GM12878 (cell line): ENCODE data around the gene YEATS4. TPM values are rescaled to one million over a fixed set of nuclear protein-coding genes. Genes with fewer than 3 reads are reported as not detected.

ENCODE experiments used
- ATAC-seq: fragments of 200-7000 bp; cut with Tn5 transposase; 3 replicates; pipeline ENCODE4 v1.9.1; 2020; ENCODE audit warnings: mild to moderate bottlenecking, moderate library complexity
- BruUV-seq: library from RNA; stranded (reverse); fragments of 400-500 nt; replicated peaks from 2 replicates; lab custom pipeline; 2021; lab: Mats Ljungman, UMichigan
- CTCF ChIA-PET: fragments of 300-600 bp; sonication (Branson Sonifier 250); formaldehyde crosslinking; extraction: SDS; loops from one replicate; lab custom pipeline; 2021; ENCODE audit warnings: inconsistent platforms; lab: Yijun Ruan, JAX
- POLR2A ChIA-PET: fragments of 350-600 bp; formaldehyde crosslinking; extraction: SDS; loops from one replicate; lab custom pipeline; 2021; ENCODE audit warnings: inconsistent platforms; lab: Charles Lee
- RAD21 ChIA-PET: fragments of 300-600 bp; sonication (Branson Sonifier 250); formaldehyde crosslinking; loops from one replicate; lab custom pipeline; 2023; ENCODE audit warnings: antibody characterized with exemption; ENCODE audit not compliant: unreplicated experiment; lab: Charles Lee
- SMC1A ChIA-PET: fragments of 300-600 bp; sonication (Branson Sonifier 250); formaldehyde crosslinking; loops from one replicate; lab custom pipeline; 2023; ENCODE audit not compliant: unreplicated experiment, uncharacterized antibody; lab: Charles Lee
- DNase-seq: peaks from one replicate; pipeline ENCODE4 v3.0.0-alpha.2; 2011; ENCODE audit warnings: low read depth, low spot score
- FAIRE-seq: peaks from 3 replicates; lab custom pipeline; 2011; peaks lifted over from hg19 to GRCh38; lab: Jason Lieb, UNC
- H2AFZ ChIP-seq: 2 replicates; pipeline ENCODE4 v1.6.0; 2011; ENCODE audit warnings: low read depth, low read length, control low read depth; ENCODE audit not compliant: control insufficient read depth
- H3K27ac ChIP-seq: 2 replicates; pipeline ENCODE4 v1.5.1; 2011; ENCODE audit warnings: control low read depth; ENCODE audit not compliant: control insufficient read depth, insufficient read depth
- H3K27me3 ChIP-seq, 2 experiments: replicated peaks in 1 of 2; 2 replicates each; pipeline versions ENCODE4 v1.6.0 to v1.6.1; 2011; ENCODE audit warnings: low read length in 1 of 2; ENCODE audit not compliant: control insufficient read depth in 2 of 2, insufficient read depth in 2 of 2
- H3K36me3 ChIP-seq, 2 experiments: 2 replicates each; pipeline ENCODE4 v1.5.1; 2011; ENCODE audit warnings: low read length in 1 of 2; ENCODE audit not compliant: control insufficient read depth in 2 of 2, insufficient read depth in 2 of 2
- H3K4me1 ChIP-seq: 2 replicates; pipeline ENCODE4 v1.6.1; 2011; ENCODE audit warnings: mild to moderate bottlenecking, low read length, moderate library complexity, mixed read lengths; ENCODE audit not compliant: control insufficient read depth, insufficient read depth
- H3K4me2 ChIP-seq: 2 replicates; pipeline ENCODE4 v1.6.0; 2011; ENCODE audit warnings: control low read depth; ENCODE audit not compliant: control insufficient read depth, insufficient read depth
- H3K4me3 ChIP-seq: fragments of 200-600 bp; sonication (generic); 2 replicates; pipeline ENCODE4 v1.5.1; 2016
- H3K79me2 ChIP-seq: 2 replicates; pipeline ENCODE4 v1.6.0; 2011; ENCODE audit warnings: low read length; ENCODE audit not compliant: control insufficient read depth, insufficient read depth
- H3K9ac ChIP-seq: 2 replicates; pipeline ENCODE4 v1.8.0; 2011; ENCODE audit warnings: low read length, control low read depth, mixed read lengths; ENCODE audit not compliant: control insufficient read depth, insufficient read depth
- H3K9me3 ChIP-seq: replicated peaks from 3 replicates; pipeline ENCODE4 v1.5.1; 2011; ENCODE audit warnings: mild to moderate bottlenecking, low read length; ENCODE audit not compliant: control insufficient read depth, insufficient read depth
- H4K20me1 ChIP-seq: 2 replicates; pipeline ENCODE4 v1.6.0; 2011; ENCODE audit not compliant: control insufficient read depth, insufficient read depth
- FOS ChIP-seq: IDR thresholded peaks from 3 replicates; pipeline ENCODE4 v1.6.1; 2011; ENCODE audit warnings: borderline replicate concordance; ENCODE audit not compliant: insufficient read length; ENCODE audit errors: extremely low read depth
- GATAD2B ChIP-seq: fragments of 450-650 bp; conservative IDR thresholded peaks from 2 replicates; pipeline ENCODE4 v1.6.1; 2017; ENCODE audit warnings: low read depth, mild to moderate bottlenecking, moderate library complexity
- HDAC2 ChIP-seq: fragments of 200-600 bp; sonication (generic); IDR thresholded peaks from 2 replicates; pipeline ENCODE4 v1.6.1; 2017
- HDGF ChIP-seq: fragments of 450-650 bp; IDR thresholded peaks from 2 replicates; pipeline ENCODE4 v1.6.1; 2016; ENCODE audit warnings: antibody characterized with exemption
- PML ChIP-seq: IDR thresholded peaks from 2 replicates; pipeline ENCODE4 v1.6.1; 2012; ENCODE audit warnings: low read length, inconsistent platforms
- POU2F2 ChIP-seq: IDR thresholded peaks from 3 replicates; pipeline ENCODE4 v1.6.1; 2011; ENCODE audit warnings: low read depth, mild to moderate bottlenecking, low read length, borderline replicate concordance
- TAF1 ChIP-seq: IDR thresholded peaks from 2 replicates; pipeline ENCODE4 v1.6.1; 2011; ENCODE audit warnings: mild to moderate bottlenecking, low read depth, low read length, borderline replicate concordance
- ZNF217 ChIP-seq: fragments of 450-650 bp; IDR thresholded peaks from 2 replicates; pipeline ENCODE4 v1.6.1; 2017; ENCODE audit warnings: antibody characterized with exemption, mild to moderate bottlenecking
- WGBS: methylation state at CpG from one replicate; pipeline ENCODE4 v1.1.6; 2016; ENCODE audit warnings: low lambda C conversion rate; ENCODE audit not compliant: insufficient replicate concordance, insufficient coverage; ENCODE audit errors: missing lambda C conversion rate; 5-methylcytosine and 5-hydroxymethylcytosine counted together
- in situ Hi-C: fragments of 300-500 bp; cut with MboI; formaldehyde crosslinking; loops from 9 replicates; pipeline ENCODE4 v1.14.3; 2018; ENCODE audit warnings: mixed read lengths
- intact Hi-C: fragments of 100-400 bp; cut with micrococcal nuclease; formaldehyde crosslinking; loops from one replicate; pipeline ENCODE4 v1.14.2; 2022; ENCODE audit not compliant: unreplicated experiment
- polyA plus RNA-seq, 11 experiments: library from polyadenylated mRNA; depleted of rRNA in 4 of 11; unstranded in 6 of 11; stranded (reverse) in 5 of 11; fragments of >200 nt; fragmentation: Nextera tagmentation in 4 of 11; fragmentation: Illumina TruSeq in 1 of 11; extraction: Ambion mirVana in 4 of 11; extraction: Trizol in 1 of 11; gene quantifications; 1 replicate in 1 of 11; 2 replicates in 10 of 11; pipeline versions ENCODE4 v1.2.1 to v1.2.3, GENCODE V29; 2011 to 2016; ENCODE audit warnings: inconsistent platforms in 2 of 11, missing spikeins in 2 of 11, low read depth in 1 of 11
- total RNA-seq, 4 experiments: library from RNA; depleted of rRNA in 3 of 4; stranded (reverse); fragments of >200 nt in 3 of 4; fragmentation: Illumina TruSeq in 1 of 4; extraction: Trizol in 1 of 4; gene quantifications; 2 replicates each; pipeline versions ENCODE4 v1.2.1 to v1.2.3, GENCODE V29; 2013 to 2021
- TF ChIP-seq, protein P1 (sequence below): fragments of 450-650 bp; IDR thresholded peaks from 2 replicates; pipeline ENCODE4 v1.6.1; 2017; ENCODE audit warnings: borderline replicate concordance
- TF ChIP-seq, protein P2 (sequence below): fragments of 450-650 bp; IDR thresholded peaks from 2 replicates; pipeline ENCODE4 v1.6.1; 2017; ENCODE audit warnings: low read depth, mild to moderate bottlenecking, moderate library complexity
- TF ChIP-seq, protein P3 (sequence below): fragments of 450-650 bp; IDR thresholded peaks from 2 replicates; pipeline ENCODE4 v1.6.1; 2014; ENCODE audit warnings: mild to moderate bottlenecking

The YEATS4 gene
- total and polyA plus RNA-seq, 10 of the 15 experiments (the other 5 are each of a cell fraction or from before 2014, with no cell fraction given), result 23.8 to 45.4 (median 36.8) TPM

DNA sequence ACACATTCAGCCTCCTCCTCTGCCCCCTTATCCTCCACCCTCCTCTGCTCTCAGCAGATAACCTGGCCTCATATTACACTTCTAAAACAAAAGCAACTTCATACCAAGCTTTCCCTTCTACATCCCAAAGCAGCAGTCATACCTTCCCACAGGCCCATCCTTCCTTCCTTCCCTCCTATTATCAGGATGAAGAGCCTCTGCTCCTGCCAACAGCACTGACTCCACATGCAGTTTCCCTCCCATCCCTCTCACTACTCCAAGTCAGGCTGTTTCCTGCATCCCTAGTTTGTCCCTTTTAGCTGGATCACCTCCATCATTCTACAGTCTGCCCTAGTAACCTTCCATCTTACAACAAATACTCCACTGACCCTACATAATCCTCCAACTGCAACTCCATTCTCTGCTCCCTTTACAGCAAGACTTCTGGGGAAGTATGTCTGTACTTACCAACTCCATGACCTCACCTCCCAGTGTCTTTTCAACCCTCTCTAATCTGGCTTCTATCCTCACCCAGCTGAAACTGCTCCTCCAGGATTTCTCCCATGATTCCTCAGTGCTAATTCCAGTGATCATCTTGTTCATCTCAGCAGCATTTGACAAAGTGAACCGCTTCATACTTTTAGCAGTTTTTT lies 4.9 kb upstream of the YEATS4 start:
- RAD21 ChIA-PET, result no interaction called here
- Histone ChIP-seq H3K4me1 (no peaks in the 10 kb centered on the region; the same call in 1 of the 2 replicates), H3K4me3 (no peak overlapping the region), H4K20me1 (no peaks in the 10 kb centered on the region), H3K9me3 (no peaks in the 10 kb centered on the region), H2AFZ (no peak overlapping the region)
- 27% methylated on average over 1 of the region's 1 CpG for WGBS
- TF ChIP-seq, protein P1, sequence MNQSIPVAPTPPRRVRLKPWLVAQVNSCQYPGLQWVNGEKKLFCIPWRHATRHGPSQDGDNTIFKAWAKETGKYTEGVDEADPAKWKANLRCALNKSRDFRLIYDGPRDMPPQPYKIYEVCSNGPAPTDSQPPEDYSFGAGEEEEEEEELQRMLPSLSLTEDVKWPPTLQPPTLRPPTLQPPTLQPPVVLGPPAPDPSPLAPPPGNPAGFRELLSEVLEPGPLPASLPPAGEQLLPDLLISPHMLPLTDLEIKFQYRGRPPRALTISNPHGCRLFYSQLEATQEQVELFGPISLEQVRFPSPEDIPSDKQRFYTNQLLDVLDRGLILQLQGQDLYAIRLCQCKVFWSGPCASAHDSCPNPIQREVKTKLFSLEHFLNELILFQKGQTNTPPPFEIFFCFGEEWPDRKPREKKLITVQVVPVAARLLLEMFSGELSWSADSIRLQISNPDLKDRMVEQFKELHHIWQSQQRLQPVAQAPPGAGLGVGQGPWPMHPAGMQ, result no peak
- TF ChIP-seq ZNF217, result no peak
- no peak for TF ChIP-seq HDAC2
- TF ChIP-seq TAF1, result no peak
- TF ChIP-seq PML, result no peak
- TF ChIP-seq GATAD2B, result no peak
- TF ChIP-seq, protein P2, sequence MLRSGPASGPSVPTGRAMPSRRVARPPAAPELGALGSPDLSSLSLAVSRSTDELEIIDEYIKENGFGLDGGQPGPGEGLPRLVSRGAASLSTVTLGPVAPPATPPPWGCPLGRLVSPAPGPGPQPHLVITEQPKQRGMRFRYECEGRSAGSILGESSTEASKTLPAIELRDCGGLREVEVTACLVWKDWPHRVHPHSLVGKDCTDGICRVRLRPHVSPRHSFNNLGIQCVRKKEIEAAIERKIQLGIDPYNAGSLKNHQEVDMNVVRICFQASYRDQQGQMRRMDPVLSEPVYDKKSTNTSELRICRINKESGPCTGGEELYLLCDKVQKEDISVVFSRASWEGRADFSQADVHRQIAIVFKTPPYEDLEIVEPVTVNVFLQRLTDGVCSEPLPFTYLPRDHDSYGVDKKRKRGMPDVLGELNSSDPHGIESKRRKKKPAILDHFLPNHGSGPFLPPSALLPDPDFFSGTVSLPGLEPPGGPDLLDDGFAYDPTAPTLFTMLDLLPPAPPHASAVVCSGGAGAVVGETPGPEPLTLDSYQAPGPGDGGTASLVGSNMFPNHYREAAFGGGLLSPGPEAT, result no peak
- TF ChIP-seq FOS, result no peak
- TF ChIP-seq POU2F2, result no peak
- no peak for TF ChIP-seq HDGF
- TF ChIP-seq, protein P3, sequence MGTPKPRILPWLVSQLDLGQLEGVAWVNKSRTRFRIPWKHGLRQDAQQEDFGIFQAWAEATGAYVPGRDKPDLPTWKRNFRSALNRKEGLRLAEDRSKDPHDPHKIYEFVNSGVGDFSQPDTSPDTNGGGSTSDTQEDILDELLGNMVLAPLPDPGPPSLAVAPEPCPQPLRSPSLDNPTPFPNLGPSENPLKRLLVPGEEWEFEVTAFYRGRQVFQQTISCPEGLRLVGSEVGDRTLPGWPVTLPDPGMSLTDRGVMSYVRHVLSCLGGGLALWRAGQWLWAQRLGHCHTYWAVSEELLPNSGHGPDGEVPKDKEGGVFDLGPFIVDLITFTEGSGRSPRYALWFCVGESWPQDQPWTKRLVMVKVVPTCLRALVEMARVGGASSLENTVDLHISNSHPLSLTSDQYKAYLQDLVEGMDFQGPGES, result no peak
- TF ChIP-seq, all 136 proteins: peak for 0
- ChIA-PET SMC1A (interaction anchor here (0.7 to 1.9 kb wide), 3 partner anchors 64 to 224 kb away, joined by 3 to 4 read pairs (median 3); no protein-coding TSS in a partner anchor), CTCF (interaction anchor here (1.1 to 2.0 kb wide), 3 partner anchors 12 to 286 kb away, joined by 3 to 10 read pairs (median 4); no protein-coding TSS in a partner anchor), POLR2A (interaction anchor here (0.7 kb wide), 1 partner anchor 933 kb away, joined by 3 read pairs; no protein-coding TSS in a partner anchor)
- no peak for ATAC-seq
- intact Hi-C loops, result loop anchor here (5.0 kb wide), 2 partner anchors 233 to 383 kb away; partner anchors contain the start of genes CCT2 and RAB3IP
- H3K4me2 ChIP-seq, result no peak overlapping the region
- H3K79me2 ChIP-seq, result peaks cover 1% of the 10 kb centered on the region; the same call in 1 of the 2 replicates
- no peak for DNase-seq
- H3K27ac ChIP-seq, result no peak overlapping the region
- no peaks in the 10 kb centered on the region for H3K27me3 ChIP-seq
- in situ Hi-C loops, result loop anchor here (5.0 kb wide), 2 partner anchors 218 to 283 kb away; no protein-coding TSS in a partner anchor
- no peak overlapping the region for H3K9ac ChIP-seq
- no peak for FAIRE-seq
- BruUV-seq, result no TSS peak
- no peaks in the 10 kb centered on the region for H3K36me3 ChIP-seq
